HG03039 (cell line): ENCODE measurements around the gene PPFIA4.

ENCODE experiments used
- ATAC-seq: cut with Tn5 transposase; IDR thresholded peaks from one replicate; pipeline ENCODE4 v1.9.1; 2021; ENCODE audit warnings: mild to moderate bottlenecking, moderate library complexity; ENCODE audit not compliant: unreplicated experiment

PPFIA4 gene

GRCh38 chr1:203056012-203056411 lies 29.7 kb downstream of the PPFIA4 start:
- ATAC-seq, result no peak

- no peak for ATAC-seq
Measured at GRCh38 chr1:203056516-203056915, 30.2 kb downstream of the PPFIA4 start.

GRCh38 chr1:203057911-203058675 lies 31.8 kb downstream of the PPFIA4 start:
- ATAC-seq, result no peak

- ATAC-seq, result no peak
Measured at GRCh38 chr1:203058676-203058935, 32.3 kb downstream of the PPFIA4 start.

GRCh38 chr1:203059485-203059884 lies 33.2 kb downstream of the PPFIA4 start:
- no peak for ATAC-seq

- ATAC-seq, result no peak
Measured at GRCh38 chr1:203060115-203060514, 33.8 kb downstream of the PPFIA4 start.

GRCh38 chr1:203063287-203063686 lies 37.0 kb downstream of the PPFIA4 start:
- ATAC-seq, result no peak

GRCh38 chr1:203065191-203065590 lies 38.9 kb downstream of the PPFIA4 start:
- ATAC-seq, result no peak

- ATAC-seq, result no peak
Measured at GRCh38 chr1:203065986-203066385, 39.7 kb downstream of the PPFIA4 start.

- no peak for ATAC-seq
Measured at GRCh38 chr1:203066965-203067364, 40.7 kb downstream of the PPFIA4 start.

- ATAC-seq, result no peak
Measured at GRCh38 chr1:203069030-203069747, 42.9 kb downstream of the PPFIA4 start.

- ATAC-seq, result no peak
Measured at GRCh38 chr1:203072002-203072602, 45.8 kb downstream of the PPFIA4 start.

GRCh38 chr1:203072911-203073310 lies 46.6 kb downstream of the PPFIA4 start:
- ATAC-seq, result no peak

- ATAC-seq, result no peak
Measured at GRCh38 chr1:203073469-203073868, 47.2 kb downstream of the PPFIA4 start.

GRCh38 chr1:203074610-203075009 lies 48.3 kb downstream of the PPFIA4 start:
- no peak for ATAC-seq

- ATAC-seq, result no peak
Measured at GRCh38 chr1:203075236-203076030, 49.1 kb downstream of the PPFIA4 start.

GRCh38 chr1:203076031-203076511 lies 49.8 kb downstream of the PPFIA4 start:
- ATAC-seq, result no peak

- no peak for ATAC-seq
Measured at GRCh38 chr1:203077367-203077766, 51.1 kb downstream of the PPFIA4 start.

- ATAC-seq, result no peak
Measured at GRCh38 chr1:203077956-203078355, 51.7 kb downstream of the PPFIA4 start.

GRCh38 chr1:203078478-203078877 lies 52.2 kb downstream of the PPFIA4 start:
- ATAC-seq, result no peak

GRCh38 chr1:203080456-203080855 lies 54.2 kb downstream of the PPFIA4 start:
- no peak for ATAC-seq
